Calu3 (cell line): Measurements from ENCODE around the gene ZNF75A. TPM values are rescaled to one million over a fixed set of nuclear protein-coding genes. Genes with fewer than 3 reads are reported as not detected.

ENCODE experiments used
- BruUV-seq: library from RNA; stranded (reverse); fragments of 400-500 nt; replicated peaks from 2 replicates; lab custom pipeline; 2021; lab: Mats Ljungman, UMichigan
- CTCF ChIA-PET: fragments of 300-600 bp; sonication (Branson Sonifier 250); formaldehyde crosslinking; loops from one replicate; lab custom pipeline; 2022; ENCODE audit warnings: antibody characterized with exemption; lab: Charles Lee
- DNase-seq: peaks from one replicate; pipeline ENCODE4 v3.0.0; 2022
- H3K27ac Mint-ChIP-seq: one replicate; pipeline ENCODE4 v1.8.0; 2022; ENCODE audit warnings: mixed read lengths; ENCODE audit not compliant: unreplicated experiment
- H3K27me3 Mint-ChIP-seq: one replicate; pipeline ENCODE4 v1.8.0; 2022; ENCODE audit warnings: mixed read lengths; ENCODE audit not compliant: unreplicated experiment
- H3K36me3 Mint-ChIP-seq: one replicate; pipeline ENCODE4 v1.8.0; 2022; ENCODE audit warnings: mild to moderate bottlenecking, moderate library complexity, mixed read lengths; ENCODE audit not compliant: insufficient read depth, unreplicated experiment
- H3K4me1 Mint-ChIP-seq: one replicate; pipeline ENCODE4 v1.8.0; 2022; ENCODE audit warnings: mild to moderate bottlenecking, low read depth, mixed read lengths; ENCODE audit not compliant: unreplicated experiment
- H3K4me3 Mint-ChIP-seq: one replicate; pipeline ENCODE4 v1.8.0; 2022; ENCODE audit warnings: mild to moderate bottlenecking, low read depth, moderate library complexity, mixed read lengths; ENCODE audit not compliant: unreplicated experiment
- H3K9me3 Mint-ChIP-seq: one replicate; pipeline ENCODE4 v1.8.0; 2022; ENCODE audit warnings: low read depth, mixed read lengths; ENCODE audit not compliant: unreplicated experiment
- CTCF ChIP-seq: fragments of 200-600 bp; IDR thresholded peaks from one replicate; pipeline ENCODE4 v1.8.0; 2022; ENCODE audit warnings: antibody characterized with exemption; ENCODE audit not compliant: unreplicated experiment
- intact Hi-C: fragments of 100-400 bp; cut with micrococcal nuclease; formaldehyde crosslinking; loops from one replicate; pipeline ENCODE4 v1.10.0; 2022; ENCODE audit not compliant: unreplicated experiment
- total RNA-seq: library from RNA; stranded (reverse); gene quantifications from 2 replicates; pipeline ENCODE4 v1.2.3, GENCODE V29; 2022

ZNF75A gene
- total RNA-seq, 1 experiment from 2014 or later = 46.8 TPM

- no TSS peak for BruUV-seq
- peaks cover 13% of the 10 kb centered on the region for H3K27me3 Mint-ChIP-seq
- intact Hi-C loops = no loop called here
- H3K27ac Mint-ChIP-seq = no peak overlapping the region
- peaks cover 6% of the 10 kb centered on the region for H3K9me3 Mint-ChIP-seq
- H3K4me3 Mint-ChIP-seq = no peak overlapping the region
- TF ChIP-seq CTCF = no peak
- no peaks in the 10 kb centered on the region for H3K4me1 Mint-ChIP-seq
- no peak for DNase-seq
- no peaks in the 10 kb centered on the region for H3K36me3 Mint-ChIP-seq
- CTCF ChIA-PET = interaction anchor here (1.0 kb wide), 1 partner anchor 33 kb away, joined by 5 read pairs; no protein-coding TSS in a partner anchor
Measured at GRCh38 chr16:3328104-3328503, 22.8 kb downstream of the ZNF75A start.

- Mint-ChIP-seq H3K4me3 (no peak overlapping the region), H3K4me1 (no peaks in the 10 kb centered on the region), H3K27ac (no peak overlapping the region), H3K36me3 (no peaks in the 10 kb centered on the region), H3K27me3 (peaks cover 13% of the 10 kb centered on the region), H3K9me3 (peaks cover 6% of the 10 kb centered on the region)
- no peak for TF ChIP-seq CTCF
- CTCF ChIA-PET = interaction anchor here (1.0 kb wide), 1 partner anchor 33 kb away, joined by 5 read pairs; no protein-coding TSS in a partner anchor
- no peak for DNase-seq
- no TSS peak for BruUV-seq
- intact Hi-C loops = no loop called here
Measured at GRCh38 chr16:3328643-3329042, 23.3 kb downstream of the ZNF75A start.

- H3K36me3 Mint-ChIP-seq = no peaks in the 10 kb centered on the region
- no peak for TF ChIP-seq CTCF
Measured at GRCh38 chr16:3346041-3346440, 40.7 kb downstream of the ZNF75A start.

GRCh38 chr16:3347586-3347985 lies 42.3 kb downstream of the ZNF75A start:
- no peaks in the 10 kb centered on the region for H3K4me1 Mint-ChIP-seq
- H3K36me3 Mint-ChIP-seq = no peaks in the 10 kb centered on the region
- DNase-seq = no peak
- no peak for TF ChIP-seq CTCF
- no peak overlapping the region for H3K4me3 Mint-ChIP-seq
- CTCF ChIA-PET = no interaction called here
- H3K9me3 Mint-ChIP-seq = peaks cover 2% of the 10 kb centered on the region
- no TSS peak for BruUV-seq
- H3K27ac Mint-ChIP-seq = no peak overlapping the region
- intact Hi-C loops = no loop called here
- H3K27me3 Mint-ChIP-seq = peaks cover 31% of the 10 kb centered on the region

More at GRCh38 chr16:3346041-3346440, 40.7 kb downstream of the ZNF75A start:
- intact Hi-C loops = no loop called here
- H3K4me1 Mint-ChIP-seq = no peaks in the 10 kb centered on the region
- peaks cover 31% of the 10 kb centered on the region for H3K27me3 Mint-ChIP-seq
- no peak for DNase-seq
- CTCF ChIA-PET = no interaction called here
- no peak overlapping the region for H3K27ac Mint-ChIP-seq
- H3K4me3 Mint-ChIP-seq = no peak overlapping the region
- BruUV-seq = no TSS peak
- peaks cover 2% of the 10 kb centered on the region for H3K9me3 Mint-ChIP-seq
